HPDE6-E6E7 (cell line): ENCODE measurements around the gene TMEM31.

Source experiments
- DNase-seq: peaks from one replicate; pipeline ENCODE4 v3.0.0; 2011; ENCODE audit warnings: missing footprints; ENCODE audit errors: extremely low spot score

The TMEM31 gene

GRCh38 chrX:103710609-103711008 is at the start of gene TMEM31:
Gene TMEM31 (plus strand): TSS chrX:103710909. CDS start chrX:103712259, 1,350 bp downstream.
- DNase-seq, result no peak

DNA sequence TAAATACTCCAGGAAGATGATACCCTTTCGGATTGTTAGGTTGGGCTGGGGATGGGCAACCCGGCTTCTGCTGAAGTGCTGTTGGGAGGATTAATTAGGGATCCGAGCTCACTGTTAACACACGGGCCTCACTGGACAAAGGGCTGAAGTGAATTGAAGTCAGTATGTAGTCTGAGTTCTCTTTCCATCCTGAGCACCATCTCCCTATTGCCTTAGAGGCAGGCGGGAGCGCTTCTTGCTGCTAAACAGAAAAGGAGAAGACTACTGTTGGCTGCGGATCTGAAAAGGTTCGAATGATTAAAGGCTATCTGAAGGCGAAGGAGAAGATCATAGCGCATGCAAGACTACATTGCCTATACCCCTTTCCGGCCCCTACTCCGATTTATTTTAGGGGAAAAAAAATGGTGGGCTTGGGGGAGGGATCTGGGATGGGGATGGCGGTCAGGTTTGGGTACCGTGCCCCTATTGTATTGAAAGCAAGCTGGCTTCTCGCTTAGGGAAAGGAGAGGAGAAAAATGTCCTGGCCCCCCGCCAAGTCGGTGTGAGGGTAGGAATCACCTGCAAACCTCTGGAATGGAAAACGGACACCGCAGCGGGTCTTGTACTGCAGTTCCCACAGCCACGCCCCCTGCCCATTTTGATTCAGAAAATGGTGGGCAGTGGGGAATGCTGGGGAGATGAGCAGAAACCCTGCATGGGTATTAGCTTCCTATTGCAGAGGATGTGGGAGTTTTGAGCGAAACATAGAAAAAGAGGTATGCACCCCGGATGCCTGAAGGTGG is 46.5 kb upstream of the TMEM31 start:
- DNase-seq, result no peak

- no peak for DNase-seq
Measured at GRCh38 chrX:103666202-103667107, 44.3 kb upstream of the TMEM31 start.

- no peak for DNase-seq
Measured at GRCh38 chrX:103669745-103670144, 41.0 kb upstream of the TMEM31 start.

DNA sequence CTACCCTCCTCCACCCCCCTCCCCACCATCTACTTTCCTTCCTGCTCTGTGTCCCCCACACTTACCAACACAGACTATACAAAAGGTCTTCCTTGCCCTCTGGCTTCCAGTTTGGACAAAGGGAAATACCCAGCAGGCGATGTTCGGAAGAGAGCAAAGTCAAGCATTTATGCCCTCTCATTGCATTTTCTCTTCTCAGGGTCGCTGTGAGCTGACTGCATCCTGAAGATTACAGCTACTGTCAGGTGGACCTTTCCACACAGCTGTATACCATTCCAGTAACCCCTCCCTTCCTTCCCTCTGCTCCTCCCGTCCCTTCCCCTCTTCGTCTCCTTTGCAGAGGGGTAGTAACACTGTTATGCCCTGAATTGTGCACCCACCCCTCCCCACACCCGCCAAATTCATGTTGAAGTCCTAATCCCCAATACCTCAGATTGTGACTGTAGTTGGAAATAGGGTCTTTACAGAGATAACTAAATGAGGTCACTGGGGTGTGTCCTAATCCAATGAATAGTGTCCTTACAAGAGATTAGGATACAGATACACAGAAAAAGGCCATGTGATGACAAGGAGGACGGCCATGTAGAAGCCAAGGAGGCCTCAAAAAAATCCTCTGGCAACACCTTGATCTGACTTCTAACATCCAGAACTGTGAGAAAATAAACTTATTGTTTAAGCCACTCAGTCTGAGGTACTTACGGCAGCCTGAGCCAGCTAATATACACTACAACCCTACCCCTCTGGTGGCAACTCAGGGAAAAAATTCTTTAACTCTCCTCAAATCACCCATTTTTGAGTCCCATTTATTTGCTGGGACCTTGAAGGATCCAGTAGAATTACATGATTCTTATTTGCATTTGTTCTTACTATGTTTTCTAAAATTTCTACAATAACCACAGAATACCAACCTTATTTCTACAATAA is 35.9 kb upstream of the TMEM31 start:
- DNase-seq, result no peak

DNA sequence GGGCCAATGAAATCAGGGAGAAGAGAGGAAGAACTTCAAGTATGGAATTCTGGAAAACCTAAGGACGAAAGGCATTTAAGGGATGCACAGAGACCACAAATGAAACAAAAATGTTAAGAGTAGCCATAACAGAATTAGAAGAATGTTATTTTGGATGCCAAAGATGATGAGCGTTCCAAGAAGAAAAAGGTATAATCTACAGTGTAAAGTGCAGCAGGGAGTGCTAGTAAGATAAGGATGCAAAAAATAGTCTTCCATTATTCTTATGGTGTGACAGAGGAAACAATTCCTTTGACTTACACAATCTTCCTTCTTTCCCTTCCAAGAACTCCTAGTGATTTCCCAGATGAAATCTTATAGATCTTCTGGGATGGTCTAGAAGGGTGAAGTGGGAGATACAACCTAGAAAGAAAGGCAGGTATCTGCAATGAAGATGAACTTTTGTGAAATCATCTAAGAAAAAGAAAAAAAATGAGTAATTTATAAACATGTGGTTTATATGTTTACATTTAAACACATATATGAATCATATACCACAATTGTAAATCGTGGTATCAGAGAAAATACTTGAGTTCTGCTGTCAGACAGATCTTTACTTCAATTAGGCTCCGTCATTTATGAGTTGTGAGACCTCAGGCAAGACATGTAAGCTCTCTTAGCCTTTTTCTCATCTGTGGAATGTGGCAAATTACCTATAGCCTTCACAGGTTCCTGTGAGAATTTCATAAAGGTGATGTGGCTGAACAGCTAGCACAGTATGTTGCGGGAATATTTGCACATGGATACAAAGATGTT is 32.3 kb upstream of the TMEM31 start:
- DNase-seq, result no peak

DNA sequence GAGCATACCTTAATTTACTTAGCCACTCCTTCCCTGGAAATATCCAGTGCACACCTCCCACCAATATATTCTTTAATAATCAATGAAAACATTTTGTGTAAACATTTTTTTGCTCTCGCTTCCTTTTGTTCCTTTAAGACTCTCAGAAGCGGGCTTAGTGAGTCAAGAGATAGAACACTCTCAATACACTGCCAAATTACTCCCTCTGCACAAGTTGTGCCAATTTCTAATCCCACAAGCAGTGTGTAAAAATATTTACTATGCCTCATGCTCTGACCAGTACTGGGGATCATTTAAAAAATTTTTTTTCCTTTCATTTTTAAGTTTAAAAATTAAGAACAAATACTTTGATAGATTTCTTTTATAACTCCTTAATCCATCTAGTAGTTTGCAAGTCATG is 29.3 kb upstream of the TMEM31 start:
- no peak for DNase-seq

DNA sequence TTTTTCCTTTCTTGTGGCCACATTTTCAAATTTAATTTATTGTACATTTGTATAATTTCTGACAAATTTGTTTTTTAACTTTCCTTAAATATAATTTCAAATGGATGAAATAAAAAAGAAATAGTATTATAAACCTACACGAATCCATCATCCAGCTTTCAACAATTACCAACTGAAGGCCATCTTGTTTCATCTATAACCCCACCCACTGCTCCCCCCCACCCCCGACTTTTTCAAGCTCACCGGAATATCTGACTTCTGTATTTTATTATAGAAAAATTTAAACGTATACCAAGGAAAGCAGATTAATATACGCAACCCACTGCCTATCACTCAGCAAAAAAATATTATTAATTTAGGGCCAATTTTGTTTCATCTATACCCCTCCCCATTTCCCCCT is 25.3 kb upstream of the TMEM31 start:
- DNase-seq, result no peak

- peak; percentile 70 for DNase-seq
Measured at GRCh38 chrX:103686199-103687072, 24.3 kb upstream of the TMEM31 start, which contains the start of gene MORF4L2. Gene MORF4L2 (minus strand): TSS chrX:103686699. CDS start chrX:103677027, 9,672 bp downstream.

DNA sequence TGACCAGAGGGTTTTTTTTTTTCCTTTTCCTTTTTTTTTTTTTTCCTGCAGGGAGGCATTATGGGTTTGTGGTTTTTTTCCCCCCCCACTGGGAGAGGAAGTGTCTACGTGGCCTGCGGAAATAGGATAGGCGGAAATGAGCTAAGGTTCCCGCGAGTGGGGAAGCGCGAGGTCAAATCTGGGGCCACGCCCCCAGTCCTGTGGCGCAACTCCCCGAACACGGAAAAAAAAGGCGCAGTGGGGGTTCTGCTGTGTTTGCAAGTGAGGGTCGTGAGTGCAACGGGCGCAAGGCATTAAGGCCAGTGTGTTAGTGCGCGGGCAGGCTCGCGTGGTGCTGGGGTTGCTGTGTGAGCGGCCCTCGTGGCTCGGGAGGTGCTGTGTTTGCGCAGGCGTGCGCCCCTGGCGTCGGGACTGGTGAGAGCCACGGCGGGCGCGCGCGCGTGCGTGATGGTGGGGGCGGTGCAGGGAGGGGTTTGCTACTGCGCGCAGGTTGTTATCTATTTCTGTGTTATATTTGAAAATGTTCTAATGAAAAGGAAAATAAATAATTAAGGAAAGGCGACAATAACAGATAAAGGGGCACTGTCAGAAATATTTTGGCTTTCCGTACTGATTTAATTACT is 23.5 kb upstream of the TMEM31 start:
- peak; percentile 29 for DNase-seq

DNA sequence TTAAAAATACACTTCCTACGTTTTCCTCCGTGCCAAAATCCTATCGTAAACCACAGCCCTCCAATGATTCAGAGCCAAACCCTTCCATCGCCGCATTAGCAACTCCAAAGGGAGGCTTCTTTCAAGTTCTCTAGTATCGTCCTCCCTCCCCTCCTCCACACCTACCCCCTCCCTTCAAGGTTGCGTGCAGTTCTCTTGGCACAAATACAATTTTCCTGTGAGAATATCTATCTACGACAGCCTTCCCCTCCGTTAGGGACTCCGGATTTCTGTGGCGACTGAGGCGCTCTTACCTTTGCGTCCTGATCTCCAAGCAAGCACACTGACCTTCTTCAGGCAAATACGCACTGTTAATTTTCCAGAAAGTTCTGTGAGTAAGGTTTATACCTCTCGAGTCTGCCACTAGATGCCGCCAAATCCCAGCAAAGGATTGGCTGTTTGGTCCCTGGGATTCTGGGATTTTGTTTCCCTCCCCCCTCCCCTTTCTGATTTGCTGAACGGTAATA is 23.0 kb upstream of the TMEM31 start:
- no peak for DNase-seq

DNA sequence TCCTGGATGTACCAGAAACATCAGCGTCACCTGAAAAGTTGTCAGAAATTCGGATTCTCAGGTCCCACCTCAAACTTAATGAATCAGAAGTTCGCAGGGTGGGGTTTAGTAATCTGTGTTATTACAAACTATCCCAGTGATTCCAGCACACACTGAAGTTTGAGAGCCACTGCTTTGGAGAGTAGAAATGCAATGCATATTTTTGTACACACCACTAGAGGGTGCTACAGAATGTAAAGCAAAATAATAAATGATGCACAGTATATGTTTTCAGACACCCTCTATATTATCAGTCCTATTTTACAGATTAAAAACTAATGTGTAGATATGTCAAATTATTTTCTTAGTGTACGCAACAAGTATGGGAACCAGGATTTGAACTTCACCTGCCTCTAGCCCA is 21.8 kb upstream of the TMEM31 start:
- DNase-seq, result no peak

DNA sequence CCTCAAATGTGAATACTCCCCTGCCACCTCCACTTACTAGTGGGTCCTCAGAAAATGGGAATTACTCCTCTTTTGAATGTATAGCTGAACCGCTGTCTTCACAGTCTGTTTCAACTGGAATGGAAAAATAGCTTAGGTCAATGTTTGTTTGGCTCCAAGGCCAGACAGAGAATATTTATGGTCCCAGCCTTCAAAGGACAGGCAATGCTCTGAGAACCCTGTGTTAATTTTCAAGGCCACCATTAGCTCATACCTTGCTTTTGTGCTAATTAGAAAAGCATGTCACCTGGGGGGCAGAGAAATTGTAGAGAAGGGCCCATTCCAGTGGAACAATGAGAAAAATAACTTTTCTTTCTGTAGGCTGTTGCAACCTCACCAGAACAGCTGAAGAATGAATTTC is 19.6 kb upstream of the TMEM31 start:
- DNase-seq, result no peak

DNA sequence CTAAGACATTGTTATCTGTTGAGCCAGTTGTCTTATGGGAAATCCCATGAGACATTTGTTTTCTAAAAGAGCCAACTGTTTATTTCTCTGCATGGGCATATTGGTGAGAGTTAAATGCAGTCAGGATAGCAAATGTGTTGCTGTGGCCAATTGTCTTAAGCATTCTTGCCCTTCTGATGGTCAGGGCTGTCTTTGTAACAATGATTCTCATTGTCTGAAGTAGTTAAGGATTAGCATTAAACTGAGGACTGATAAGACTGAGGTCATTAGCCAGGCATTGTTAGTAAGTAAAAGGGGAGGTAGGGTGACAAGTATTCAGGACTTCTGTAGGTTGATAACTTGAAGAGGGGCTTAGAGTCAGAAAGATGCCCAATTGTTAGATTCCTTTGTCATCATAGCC is 13.0 kb upstream of the TMEM31 start:
- DNase-seq, result no peak

GRCh38 chrX:103699243-103699642 is 11.5 kb upstream of the TMEM31 start:
- no peak for DNase-seq

DNA sequence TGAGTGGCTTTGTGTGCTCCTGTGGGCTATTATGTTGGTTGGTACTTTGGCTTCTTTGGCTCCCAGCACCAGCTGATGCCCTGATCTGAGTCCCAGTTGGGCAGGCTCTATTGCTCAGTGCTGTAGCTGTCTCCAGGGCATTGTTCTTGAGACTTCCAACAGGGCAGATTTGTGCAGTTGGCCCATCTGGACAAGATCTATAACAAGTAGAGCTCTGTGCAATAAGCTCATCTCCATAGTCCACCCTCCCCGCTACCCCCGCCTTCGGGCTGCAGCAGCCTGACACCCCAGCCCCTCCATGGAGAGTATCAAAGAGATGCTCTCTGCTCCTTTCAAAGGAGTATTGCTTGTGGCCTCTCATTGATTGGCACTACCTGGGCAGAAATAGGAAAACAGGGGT is 5.8 kb upstream of the TMEM31 start:
- no peak for DNase-seq

- DNase-seq, result no peak
Measured at GRCh38 chrX:103716962-103717361, 6.3 kb downstream of the TMEM31 start.

DNA sequence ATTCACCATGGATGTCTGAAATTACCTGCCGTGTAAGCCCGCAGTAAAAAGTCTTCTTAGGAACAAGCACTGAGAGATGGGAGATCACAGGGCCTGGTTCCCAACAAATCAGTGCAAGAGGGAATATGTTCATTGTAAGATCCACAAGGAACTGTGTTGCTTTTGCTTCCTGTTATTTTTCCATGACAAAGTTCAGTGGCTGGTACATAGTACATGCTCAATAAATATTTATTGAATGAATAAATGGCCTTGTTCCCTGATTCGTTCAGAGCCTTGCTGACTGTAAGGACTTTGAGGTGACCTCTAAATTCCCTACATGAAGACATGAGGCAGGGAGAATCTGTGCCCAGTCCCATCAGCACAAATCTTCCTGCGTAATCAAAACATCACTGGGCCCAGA is 7.4 kb downstream of the TMEM31 start:
- no peak for DNase-seq

GRCh38 chrX:103722505-103722904 is 11.8 kb downstream of the TMEM31 start:
- no peak for DNase-seq
